Stomach (tissue), 9 donors: Measurements from ENCODE around the gene CYBA. TPM values are rescaled to one million over a fixed set of nuclear protein-coding genes. Genes with fewer than 3 reads are reported as not detected.

Experiments used
- DNase-seq, 2 donors: peaks; one replicate each; pipeline versions ENCODE4 v3.0.0 to v3.0.0-alpha.2; 2013 to 2019
- H3K27ac ChIP-seq, 5 donors: fragments of 200-600 bp in 4 of 5; sonication (generic) in 4 of 5; one replicate each; pipeline ENCODE4 v1.5.1; 2013 to 2019; ENCODE audit warnings: mild to moderate bottlenecking in 1 of 5, moderate library complexity in 1 of 5
- H3K27me3 ChIP-seq, 3 donors: fragments of 200-600 bp; sonication (generic); one replicate each; pipeline ENCODE4 v1.5.1; 2017 to 2019; ENCODE audit warnings: mixed run types in 1 of 3
- H3K36me3 ChIP-seq, 4 donors: fragments of 200-600 bp; sonication (generic); 1 replicate in 3 of 4; 2 replicates in 1 of 4; pipeline ENCODE4 v1.5.1; 2016 to 2019
- H3K4me1 ChIP-seq, 4 donors: fragments of 200-600 bp; sonication (generic); one replicate each; pipeline ENCODE4 v1.5.1; 2016 to 2019
- H3K4me3 ChIP-seq, 4 donors: fragments of 200-600 bp; sonication (generic) in 3 of 4; one replicate each; pipeline ENCODE4 v1.5.1; 2016 to 2019; ENCODE audit warnings: mild to moderate bottlenecking in 1 of 4
- H3K9me3 ChIP-seq, 4 donors: fragments of 200-600 bp; sonication (generic); one replicate each; pipeline ENCODE4 v1.5.1; 2016 to 2019
- EP300 ChIP-seq: sonication (generic); formaldehyde crosslinking; IDR thresholded peaks from one replicate; pipeline ENCODE4 v1.6.1; 2017; ENCODE audit warnings: antibody characterized with exemption
- POLR2A ChIP-seq, 4 donors: fragments of 450-650 bp; IDR thresholded peaks; one replicate each; pipeline ENCODE4 v1.6.1; 2016; ENCODE audit warnings: antibody characterized with exemption in 4 of 4, control low read depth in 2 of 4, mild to moderate bottlenecking in 1 of 4, moderate library complexity in 1 of 4
- POLR2AphosphoS5 ChIP-seq, 3 donors: sonication (generic); formaldehyde crosslinking; IDR thresholded peaks; one replicate each; pipeline ENCODE4 v1.6.1; 2016; ENCODE audit warnings: antibody characterized with exemption in 3 of 3
- WGBS, 5 donors: extraction: QIAGEN DNeasy Blood & Tissue Kit in 3 of 5; methylation state at CpG; one replicate each; pipeline versions ENCODE4 v1.1.5 to v1.1.7; 2013 to 2018; 5-methylcytosine and 5-hydroxymethylcytosine counted together
- intact Hi-C: fragments of 100-400 bp; cut with DNase I; formaldehyde crosslinking; loops from one replicate; pipeline ENCODE4 v1.15.1; 2023; ENCODE audit warnings: low total_unique reads
- polyA plus RNA-seq, 3 donors: library from polyadenylated mRNA; stranded (reverse); fragments of 200-250 nt; gene quantifications; one replicate each; pipeline ENCODE4 v1.2.3, GENCODE V29; 2013
- total RNA-seq, 5 donors: library from RNA; depleted of rRNA; stranded (reverse); fragments of >200 nt; gene quantifications; one replicate each; pipeline versions ENCODE4 v1.1.0 to v1.2.3, GENCODE V29; 2014 to 2016
- TF ChIP-seq, protein P1 (sequence below), 7 experiments: fragments of 450-650 bp in 4 of 7; fragments of 200-600 bp in 3 of 7; sonication (generic) in 3 of 7; IDR thresholded peaks; one replicate each; pipeline ENCODE4 v1.5.1; 2016 to 2019; ENCODE audit warnings: antibody characterized with exemption in 7 of 7, control low read depth in 2 of 7, mild to moderate bottlenecking in 1 of 7
- donor health status: healthy with polysubstance abuse.
- donor health status: Bipolar disorder and iron deficiency.
- donor health status: healthy.

CYBA gene
- total and polyA plus RNA-seq, 8 donors: 21.0 to 480 (median 162) TPM

DNA sequence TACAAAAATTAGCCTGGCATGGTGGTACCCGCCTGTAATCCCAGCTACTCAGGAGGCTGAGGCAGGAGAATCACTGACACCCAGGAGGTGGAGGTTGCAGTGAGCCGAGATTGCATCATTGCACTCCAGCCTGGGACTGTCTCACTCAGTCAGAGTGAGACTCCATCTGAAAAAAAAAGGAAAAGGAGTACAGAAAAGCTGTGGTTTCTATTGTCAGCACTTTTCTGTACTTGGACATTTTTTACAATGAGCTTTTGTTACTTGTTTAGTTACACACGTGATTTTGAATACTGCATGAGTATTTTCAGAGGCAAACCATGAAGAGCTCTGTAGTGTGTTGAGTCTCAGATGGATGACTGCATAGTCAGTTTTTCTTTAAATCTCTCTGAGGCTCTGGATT, 54.4 kb downstream of the CYBA start:
- H3K36me3 ChIP-seq: peaks cover 26 to 74% (median 67%) of the 10 kb centered on the region in 4 donors
- H3K9me3 ChIP-seq: no peaks in the 10 kb centered on the region
- intact Hi-C loops: no loop called here
- H3K27ac ChIP-seq: peak overlapping the region in 1 of 5 donors; percentile 43
- TF ChIP-seq POLR2AphosphoS5 (IDR thresholded peaks at IDR 0.05) (no peak), EP300 (no peak), POLR2A (IDR thresholded peaks at IDR 0.05) (no peak)
- TF ChIP-seq, protein P1, sequence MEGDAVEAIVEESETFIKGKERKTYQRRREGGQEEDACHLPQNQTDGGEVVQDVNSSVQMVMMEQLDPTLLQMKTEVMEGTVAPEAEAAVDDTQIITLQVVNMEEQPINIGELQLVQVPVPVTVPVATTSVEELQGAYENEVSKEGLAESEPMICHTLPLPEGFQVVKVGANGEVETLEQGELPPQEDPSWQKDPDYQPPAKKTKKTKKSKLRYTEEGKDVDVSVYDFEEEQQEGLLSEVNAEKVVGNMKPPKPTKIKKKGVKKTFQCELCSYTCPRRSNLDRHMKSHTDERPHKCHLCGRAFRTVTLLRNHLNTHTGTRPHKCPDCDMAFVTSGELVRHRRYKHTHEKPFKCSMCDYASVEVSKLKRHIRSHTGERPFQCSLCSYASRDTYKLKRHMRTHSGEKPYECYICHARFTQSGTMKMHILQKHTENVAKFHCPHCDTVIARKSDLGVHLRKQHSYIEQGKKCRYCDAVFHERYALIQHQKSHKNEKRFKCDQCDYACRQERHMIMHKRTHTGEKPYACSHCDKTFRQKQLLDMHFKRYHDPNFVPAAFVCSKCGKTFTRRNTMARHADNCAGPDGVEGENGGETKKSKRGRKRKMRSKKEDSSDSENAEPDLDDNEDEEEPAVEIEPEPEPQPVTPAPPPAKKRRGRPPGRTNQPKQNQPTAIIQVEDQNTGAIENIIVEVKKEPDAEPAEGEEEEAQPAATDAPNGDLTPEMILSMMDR (IDR thresholded peaks at IDR 0.05): no peak
- WGBS, 5 donors: 76 to 87% (median 79%) methylated on average over 3 of the region's 3 CpGs
- no peaks in the 10 kb centered on the region for H3K27me3 ChIP-seq
- H3K4me1 ChIP-seq: peaks cover 0 to 27% (median 4%) of the 10 kb centered on the region in 4 donors
- no peak overlapping the region for H3K4me3 ChIP-seq
- no peak for DNase-seq

DNA sequence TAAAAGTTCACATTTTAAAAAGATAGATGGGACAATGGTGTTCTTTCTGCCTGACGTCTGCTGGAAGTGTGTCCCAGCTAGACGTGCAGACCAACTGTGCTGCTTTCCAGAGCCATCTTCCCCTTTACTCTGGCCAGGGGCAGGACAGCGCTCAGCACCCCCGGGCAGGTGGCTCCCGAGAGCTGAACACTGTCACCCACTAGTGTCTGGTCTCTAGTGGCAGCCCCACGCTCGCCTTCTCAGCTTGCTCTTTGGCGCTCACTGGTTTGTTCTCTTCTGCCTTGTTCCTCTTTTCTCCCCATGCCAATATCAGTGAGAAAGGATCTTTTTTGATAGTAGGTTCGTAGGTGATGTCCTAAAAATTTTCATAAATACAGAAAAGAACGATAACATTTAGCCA, 54.9 kb downstream of the CYBA start:
- Histone ChIP-seq H3K27ac (peak overlapping the region in 1 of 5 donors; percentile 43), H3K27me3 (no peaks in the 10 kb centered on the region), H3K9me3 (no peaks in the 10 kb centered on the region), H3K36me3 (peaks cover 22 to 74% (median 67%) of the 10 kb centered on the region in 4 donors), H3K4me3 (no peak overlapping the region), H3K4me1 (peaks cover 0 to 24% (median 4%) of the 10 kb centered on the region in 4 donors)
- WGBS, 5 donors: 91 to 94% (median 93%) methylated on average over 10 of the region's 10 CpGs
- TF ChIP-seq, protein P1 (IDR thresholded peaks at IDR 0.05): no peak
- TF ChIP-seq EP300 (no peak), POLR2AphosphoS5 (IDR thresholded peaks at IDR 0.05) (no peak), POLR2A (IDR thresholded peaks at IDR 0.05) (no peak)
- no peak for DNase-seq
- intact Hi-C loops: no loop called here

DNA sequence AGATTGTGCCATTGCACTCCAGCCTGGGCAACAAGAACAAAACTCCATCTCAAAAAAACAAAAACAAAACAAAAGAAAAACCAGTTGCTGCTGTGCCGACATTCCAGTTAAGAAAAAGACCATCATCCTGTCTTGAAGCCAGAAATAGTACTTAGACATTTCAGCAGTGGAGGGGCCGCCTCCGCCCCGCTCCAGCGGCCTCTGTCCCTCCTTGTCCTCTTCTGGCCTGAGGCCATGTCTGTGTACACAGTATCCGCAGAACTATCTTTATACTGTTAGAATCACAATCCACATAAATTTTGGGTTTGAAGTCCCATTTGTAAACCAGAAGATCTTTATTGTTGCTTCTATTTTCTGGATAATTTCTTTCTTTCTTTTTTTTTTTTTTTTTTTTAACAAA, 55.8 kb downstream of the CYBA start:
- Histone ChIP-seq H3K4me1 (peaks cover 0 to 18% (median 2%) of the 10 kb centered on the region in 4 donors), H3K4me3 (no peak overlapping the region), H3K27me3 (no peaks in the 10 kb centered on the region), H3K36me3 (peaks cover 22 to 74% (median 67%) of the 10 kb centered on the region in 4 donors), H3K9me3 (no peaks in the 10 kb centered on the region), H3K27ac (no peak overlapping the region)
- no peak for DNase-seq
- 83 to 93% (median 87%) methylated on average over 6 of the region's 6 CpGs for WGBS, 5 donors
- TF ChIP-seq POLR2AphosphoS5 (IDR thresholded peaks at IDR 0.05): no peak
- TF ChIP-seq, protein P1 (IDR thresholded peaks at IDR 0.05): no peak
- no peak for TF ChIP-seq POLR2A (IDR thresholded peaks at IDR 0.05)
- TF ChIP-seq EP300: no peak
- intact Hi-C loops: no loop called here

DNA sequence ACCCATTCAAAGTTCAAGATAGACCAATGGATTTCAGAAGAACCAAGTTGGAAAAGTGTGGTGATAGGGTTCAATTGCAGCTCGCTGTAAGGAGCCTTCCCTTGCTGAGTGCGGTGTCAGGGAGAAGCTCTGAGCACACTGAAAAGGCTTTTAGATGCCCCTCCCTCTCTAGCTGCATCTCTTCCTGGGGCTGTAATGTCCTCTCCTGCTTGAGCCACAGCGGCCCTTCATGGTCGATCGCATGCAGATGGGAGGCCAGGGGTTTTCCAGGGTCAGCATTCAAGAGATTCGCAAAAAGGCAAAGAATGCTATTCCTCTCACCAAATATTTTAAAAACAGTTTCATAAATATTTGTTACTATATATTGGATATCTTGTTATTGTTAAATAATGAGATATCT, 56.9 kb downstream of the CYBA start:
- WGBS, 5 donors: 89 to 96% (median 94%) methylated on average over 6 of the region's 6 CpGs
- TF ChIP-seq POLR2A (IDR thresholded peaks at IDR 0.05) (no peak), EP300 (no peak), POLR2AphosphoS5 (IDR thresholded peaks at IDR 0.05) (no peak)
- TF ChIP-seq, protein P1 (IDR thresholded peaks at IDR 0.05): no peak
- Histone ChIP-seq H3K4me1 (peaks cover 0 to 7% (median 0%) of the 10 kb centered on the region in 4 donors), H3K36me3 (peaks cover 21 to 74% (median 67%) of the 10 kb centered on the region in 4 donors), H3K27ac (no peak overlapping the region), H3K4me3 (no peak overlapping the region), H3K27me3 (no peaks in the 10 kb centered on the region), H3K9me3 (no peaks in the 10 kb centered on the region)
- intact Hi-C loops: no loop called here
- DNase-seq: no peak
